Fibroblast of lung (primary cell): ENCODE measurements around the gene SLC28A1.

ENCODE experiments used
- EZH2 ChIP-seq: IDR thresholded peaks from 2 replicates; pipeline ENCODE4 v1.5.1; 2012; ENCODE audit warnings: low read length, control low read depth, mild to moderate bottlenecking; ENCODE audit errors: missing control alignments
- TF ChIP-seq, protein P1 (sequence below), 2 donors: IDR thresholded peaks in 1 of 2; conservative IDR thresholded peaks in 1 of 2; 1 replicate in 1 of 2; 2 replicates in 1 of 2; pipeline ENCODE4 v1.5.1; 2011 to 2012; ENCODE audit warnings: low read length in 2 of 2, control low read depth in 1 of 2, inconsistent platforms in 1 of 2, low read depth in 1 of 2, mild to moderate bottlenecking in 1 of 2

DNA sequence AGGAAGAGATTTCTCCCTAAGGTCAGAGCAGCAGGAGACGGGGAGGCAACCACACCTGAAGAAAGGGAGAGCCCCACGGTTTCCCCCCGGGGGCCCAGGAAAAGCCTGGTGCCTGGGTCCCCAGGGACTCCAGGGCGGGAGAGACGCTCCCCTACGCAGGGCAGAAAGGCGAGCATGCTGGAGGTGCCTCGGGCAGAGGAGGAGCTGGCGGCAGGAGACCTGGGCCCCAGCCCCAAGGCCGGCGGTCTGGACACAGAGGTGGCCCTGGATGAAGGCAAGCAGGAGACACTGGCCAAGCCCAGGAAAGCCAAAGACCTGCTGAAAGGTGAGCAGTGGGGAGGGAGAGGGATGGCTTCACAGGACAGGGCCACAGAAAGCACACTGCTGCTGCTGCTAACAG is 26.2 kb upstream of the SLC28A1 start:
- TF ChIP-seq, protein P1, sequence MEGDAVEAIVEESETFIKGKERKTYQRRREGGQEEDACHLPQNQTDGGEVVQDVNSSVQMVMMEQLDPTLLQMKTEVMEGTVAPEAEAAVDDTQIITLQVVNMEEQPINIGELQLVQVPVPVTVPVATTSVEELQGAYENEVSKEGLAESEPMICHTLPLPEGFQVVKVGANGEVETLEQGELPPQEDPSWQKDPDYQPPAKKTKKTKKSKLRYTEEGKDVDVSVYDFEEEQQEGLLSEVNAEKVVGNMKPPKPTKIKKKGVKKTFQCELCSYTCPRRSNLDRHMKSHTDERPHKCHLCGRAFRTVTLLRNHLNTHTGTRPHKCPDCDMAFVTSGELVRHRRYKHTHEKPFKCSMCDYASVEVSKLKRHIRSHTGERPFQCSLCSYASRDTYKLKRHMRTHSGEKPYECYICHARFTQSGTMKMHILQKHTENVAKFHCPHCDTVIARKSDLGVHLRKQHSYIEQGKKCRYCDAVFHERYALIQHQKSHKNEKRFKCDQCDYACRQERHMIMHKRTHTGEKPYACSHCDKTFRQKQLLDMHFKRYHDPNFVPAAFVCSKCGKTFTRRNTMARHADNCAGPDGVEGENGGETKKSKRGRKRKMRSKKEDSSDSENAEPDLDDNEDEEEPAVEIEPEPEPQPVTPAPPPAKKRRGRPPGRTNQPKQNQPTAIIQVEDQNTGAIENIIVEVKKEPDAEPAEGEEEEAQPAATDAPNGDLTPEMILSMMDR (conservative IDR thresholded peaks at IDR 0.05 in 1 of 2, IDR thresholded peaks at IDR 0.05 in 1 of 2; ENCODE audit: low read depth in 1 of 2, low read length in 2 of 2) = no peak
- TF ChIP-seq EZH2 = no peak
